Mammary epithelial cell (primary cell): ENCODE measurements around the gene ZNF555.

Experiments used
- CTCF ChIP-seq, 2 donors: IDR thresholded peaks in 1 of 2; conservative IDR thresholded peaks in 1 of 2; 2 replicates each; pipeline ENCODE4 v1.5.1; 2011 to 2012; ENCODE audit warnings: inconsistent platforms in 2 of 2, low read length in 2 of 2, mild to moderate bottlenecking in 2 of 2, control low read depth in 1 of 2, low read depth in 1 of 2; ENCODE audit not compliant: insufficient read depth in 1 of 2; ENCODE audit errors: extremely low read depth in 1 of 2
- EZH2 ChIP-seq: IDR thresholded peaks from 2 replicates; pipeline ENCODE4 v1.6.1; 2012; ENCODE audit warnings: low read length, inconsistent platforms, borderline replicate concordance

- TF ChIP-seq CTCF (conservative IDR thresholded peaks at IDR 0.05 in 1 of 2, IDR thresholded peaks at IDR 0.05 in 1 of 2; ENCODE audit: extremely low read depth in 1 of 2, insufficient read depth in 1 of 2, low read depth in 1 of 2, low read length in 2 of 2), result no peak
- no peak for TF ChIP-seq EZH2
Observed at GRCh38 chr19:2905918-2906519, 64.7 kb downstream of the ZNF555 start.
